Natural killer cell treated with Interleukin-12 subunit alpha and Interleukin-12 subunit beta and Interleukin-15 and Interleukin-18, amount 100 ng/mL, for 72 hours (primary cell): ENCODE results near the gene GSTO2. TPM values are rescaled to one million over a fixed set of nuclear protein-coding genes. Genes with fewer than 3 reads are reported as not detected.

Experiments
- ATAC-seq, 2 donors: fragments of 150-1000 bp; cut with Tn5 transposase in 1 of 2; sonication (Bioruptor Pico), chemical (Tn5 transposase) in 1 of 2; 2 replicates each; pipeline ENCODE4 v1.10.0; 2021
- DNase-seq: peaks from one replicate; pipeline ENCODE4 v3.0.0; 2022; ENCODE audit warnings: low spot score
- H3K27ac Mint-ChIP-seq, 2 donors: 1 replicate in 1 of 2; 2 replicates in 1 of 2; pipeline ENCODE4 v1.8.0; 2022; ENCODE audit warnings: mixed read lengths in 2 of 2, mild to moderate bottlenecking in 1 of 2, moderate library complexity in 1 of 2
- H3K27me3 Mint-ChIP-seq, 2 donors: 1 replicate in 1 of 2; 2 replicates in 1 of 2; pipeline ENCODE4 v1.8.0; 2022; ENCODE audit warnings: mixed read lengths in 2 of 2
- H3K36me3 Mint-ChIP-seq: one replicate; pipeline ENCODE4 v1.8.0; 2022; ENCODE audit warnings: mixed read lengths
- H3K4me1 Mint-ChIP-seq, 2 donors: 1 replicate in 1 of 2; 2 replicates in 1 of 2; pipeline ENCODE4 v1.8.0; 2022; ENCODE audit warnings: low read depth in 2 of 2, mixed read lengths in 2 of 2, mild to moderate bottlenecking in 1 of 2
- H3K4me3 Mint-ChIP-seq: one replicate; pipeline ENCODE4 v1.8.0; 2022; ENCODE audit warnings: mixed read lengths
- H3K9me3 Mint-ChIP-seq: 2 replicates; pipeline ENCODE4 v1.8.0; 2022; ENCODE audit warnings: mixed read lengths
- total RNA-seq, 2 donors: library from RNA; stranded (reverse); gene quantifications; one replicate each; pipeline ENCODE4 v1.2.3, GENCODE V29; 2022

The GSTO2 gene
- total RNA-seq, 2 donors from 2014 or later, result 0.53 to 0.93 TPM

- Mint-ChIP-seq H3K9me3 (no peaks in the 10 kb centered on the region), H3K4me3 (peak overlapping the region; percentile 77), H3K36me3 (peaks cover 6% of the 10 kb centered on the region), H3K4me1 (peaks cover 69 to 75% of the 10 kb centered on the region in 2 donors), H3K27ac (peak overlapping the region; percentile 86 to 99), H3K27me3 (no peaks in the 10 kb centered on the region)
- ATAC-seq (peak in 1 of 2 donors; percentile 11), DNase-seq (peak; percentile 66)
Measured at GRCh38 chr10:104333032-104333727, 64.2 kb downstream of the GSTO2 start.

GRCh38 chr10:104333728-104334373, 64.9 kb downstream of the GSTO2 start:
- no peak for ATAC-seq

GRCh38 chr10:104334561-104334960, 65.6 kb downstream of the GSTO2 start:
- Mint-ChIP-seq H3K27ac (peak overlapping the region; percentile 98 to 99), H3K4me3 (peak overlapping the region; percentile 91)

More at GRCh38 chr10:104333728-104334373, 64.9 kb downstream of the GSTO2 start:
- no peaks in the 10 kb centered on the region for H3K27me3 Mint-ChIP-seq
- H3K4me1 Mint-ChIP-seq, result peaks cover 62 to 71% of the 10 kb centered on the region in 2 donors
- peak overlapping the region; percentile 86 to 99 for H3K27ac Mint-ChIP-seq
- no peak for DNase-seq
- H3K9me3 Mint-ChIP-seq, result no peaks in the 10 kb centered on the region
- peaks cover 6% of the 10 kb centered on the region for H3K36me3 Mint-ChIP-seq
- H3K4me3 Mint-ChIP-seq, result peak overlapping the region; percentile 77

GRCh38 chr10:104334965-104335650, 66.1 kb downstream of the GSTO2 start:
- ATAC-seq, result no peak
- H3K4me1 Mint-ChIP-seq, result peaks cover 61 to 71% of the 10 kb centered on the region in 2 donors
- H3K4me3 Mint-ChIP-seq, result peak overlapping the region; percentile 91
- H3K36me3 Mint-ChIP-seq, result peaks cover 6% of the 10 kb centered on the region
- H3K9me3 Mint-ChIP-seq, result no peaks in the 10 kb centered on the region
- no peak for DNase-seq
- peak overlapping the region; percentile 98 to 99 for H3K27ac Mint-ChIP-seq
- no peaks in the 10 kb centered on the region for H3K27me3 Mint-ChIP-seq

More at GRCh38 chr10:104334561-104334960, 65.6 kb downstream of the GSTO2 start:
- DNase-seq (no peak), ATAC-seq (no peak)
- Mint-ChIP-seq H3K9me3 (no peaks in the 10 kb centered on the region), H3K36me3 (peaks cover 6% of the 10 kb centered on the region), H3K27me3 (no peaks in the 10 kb centered on the region), H3K4me1 (peaks cover 61 to 70% of the 10 kb centered on the region in 2 donors)

- H3K36me3 Mint-ChIP-seq, result peaks cover 6% of the 10 kb centered on the region
- no peak for ATAC-seq
- peaks cover 50 to 60% of the 10 kb centered on the region in 2 donors for H3K4me1 Mint-ChIP-seq
- no peaks in the 10 kb centered on the region for H3K27me3 Mint-ChIP-seq
- H3K4me3 Mint-ChIP-seq, result peak overlapping the region; percentile 91
- no peak for DNase-seq
- H3K9me3 Mint-ChIP-seq, result no peaks in the 10 kb centered on the region
- peak overlapping the region; percentile 98 to 99 for H3K27ac Mint-ChIP-seq
Measured at GRCh38 chr10:104336821-104337467, 68.0 kb downstream of the GSTO2 start.

GRCh38 chr10:104337521-104337984, 68.6 kb downstream of the GSTO2 start:
- peak overlapping the region; percentile 91 for H3K4me3 Mint-ChIP-seq
- no peaks in the 10 kb centered on the region for H3K27me3 Mint-ChIP-seq
- peaks cover 6% of the 10 kb centered on the region for H3K36me3 Mint-ChIP-seq
- no peaks in the 10 kb centered on the region for H3K9me3 Mint-ChIP-seq
- peaks cover 47 to 57% of the 10 kb centered on the region in 2 donors for H3K4me1 Mint-ChIP-seq
- peak overlapping the region; percentile 98 to 99 for H3K27ac Mint-ChIP-seq
- DNase-seq (peak; percentile 73), ATAC-seq (peak; percentile 55 to 61)

GRCh38 chr10:104337985-104338735, 69.2 kb downstream of the GSTO2 start, which contains the start of gene ITPRIP:
TSS of gene ITPRIP (minus strand) at chr10:104338465. CDS start at chr10:104316051, 22,414 bp downstream.
- Mint-ChIP-seq H3K27me3 (no peaks in the 10 kb centered on the region), H3K9me3 (no peaks in the 10 kb centered on the region), H3K4me1 (peaks cover 41 to 51% of the 10 kb centered on the region in 2 donors), H3K27ac (peak within 1 kb of the TSS; percentile 98 to 99), H3K36me3 (peaks cover 6% of the 10 kb centered on the region), H3K4me3 (peak within 1 kb of the TSS; percentile 91)
- DNase-seq, result peak; percentile 84
- peak; percentile 91 for ATAC-seq

- no peak for DNase-seq
- Mint-ChIP-seq H3K4me1 (peaks cover 34 to 39% of the 10 kb centered on the region in 2 donors), H3K27me3 (no peaks in the 10 kb centered on the region), H3K36me3 (peaks cover 6% of the 10 kb centered on the region), H3K4me3 (peak overlapping the region; percentile 91), H3K27ac (peak overlapping the region; percentile 98 to 99), H3K9me3 (no peaks in the 10 kb centered on the region)
- no peak for ATAC-seq
Measured at GRCh38 chr10:104339469-104340110, 70.6 kb downstream of the GSTO2 start.

- DNase-seq, result no peak
- Mint-ChIP-seq H3K27me3 (no peaks in the 10 kb centered on the region), H3K4me1 (peaks cover 34% of the 10 kb centered on the region in 2 donors), H3K9me3 (no peaks in the 10 kb centered on the region), H3K36me3 (peaks cover 6% of the 10 kb centered on the region), H3K27ac (peak overlapping the region; percentile 98 to 99), H3K4me3 (peak overlapping the region; percentile 91)
- no peak for ATAC-seq
Measured at GRCh38 chr10:104340111-104340526, 71.1 kb downstream of the GSTO2 start.

- DNase-seq, result no peak
- no peak for ATAC-seq
- Mint-ChIP-seq H3K27me3 (no peaks in the 10 kb centered on the region), H3K27ac (peak overlapping the region; percentile 98 to 99), H3K4me3 (no peak overlapping the region), H3K9me3 (no peaks in the 10 kb centered on the region), H3K4me1 (peaks cover 31 to 34% of the 10 kb centered on the region in 2 donors), H3K36me3 (peaks cover 6% of the 10 kb centered on the region)
Measured at GRCh38 chr10:104340641-104341040, 71.7 kb downstream of the GSTO2 start.

DNA sequence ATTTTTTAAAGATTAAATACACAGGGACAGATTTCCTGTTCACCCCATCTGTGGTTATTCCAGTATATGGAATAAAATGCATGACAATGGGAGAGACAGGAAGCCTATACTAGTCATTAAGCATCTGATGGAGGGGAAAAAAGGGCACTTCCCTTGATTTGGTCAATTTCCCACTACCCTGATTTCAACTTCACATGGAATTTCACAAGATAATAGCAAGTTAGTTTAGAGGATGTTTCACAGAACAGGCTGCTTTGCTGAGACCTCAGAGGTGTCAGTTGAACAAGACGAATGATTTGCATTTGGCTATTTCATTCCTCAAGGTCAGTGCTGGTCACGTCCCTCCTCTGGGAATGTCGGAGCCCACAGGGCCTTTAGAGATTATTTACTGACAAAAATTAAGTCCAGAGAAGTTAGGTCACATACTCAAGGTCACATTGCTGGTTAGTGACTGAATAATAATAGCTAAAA, 74.0 kb downstream of the GSTO2 start:
- Mint-ChIP-seq H3K27me3 (no peaks in the 10 kb centered on the region), H3K36me3 (no peaks in the 10 kb centered on the region), H3K4me3 (no peak overlapping the region), H3K4me1 (peaks cover 26 to 28% of the 10 kb centered on the region in 2 donors), H3K27ac (no peak overlapping the region), H3K9me3 (no peaks in the 10 kb centered on the region)
- DNase-seq (no peak), ATAC-seq (no peak)

GRCh38 chr10:104344219-104344618, 75.2 kb downstream of the GSTO2 start:
- no peak for ATAC-seq
- H3K4me3 Mint-ChIP-seq, result no peak overlapping the region
- no peaks in the 10 kb centered on the region for H3K27me3 Mint-ChIP-seq

More at GRCh38 chr10:104344219-104344618, 75.2 kb downstream of the GSTO2 start:
- Mint-ChIP-seq H3K27ac (peak overlapping the region in 1 of 2 donors; percentile 21), H3K9me3 (no peaks in the 10 kb centered on the region), H3K4me1 (peaks cover 20 to 25% of the 10 kb centered on the region in 2 donors), H3K36me3 (no peaks in the 10 kb centered on the region)
- DNase-seq, result no peak
